Measurements from ENCODE around the gene UTP4.

UTP4 gene

DNA sequence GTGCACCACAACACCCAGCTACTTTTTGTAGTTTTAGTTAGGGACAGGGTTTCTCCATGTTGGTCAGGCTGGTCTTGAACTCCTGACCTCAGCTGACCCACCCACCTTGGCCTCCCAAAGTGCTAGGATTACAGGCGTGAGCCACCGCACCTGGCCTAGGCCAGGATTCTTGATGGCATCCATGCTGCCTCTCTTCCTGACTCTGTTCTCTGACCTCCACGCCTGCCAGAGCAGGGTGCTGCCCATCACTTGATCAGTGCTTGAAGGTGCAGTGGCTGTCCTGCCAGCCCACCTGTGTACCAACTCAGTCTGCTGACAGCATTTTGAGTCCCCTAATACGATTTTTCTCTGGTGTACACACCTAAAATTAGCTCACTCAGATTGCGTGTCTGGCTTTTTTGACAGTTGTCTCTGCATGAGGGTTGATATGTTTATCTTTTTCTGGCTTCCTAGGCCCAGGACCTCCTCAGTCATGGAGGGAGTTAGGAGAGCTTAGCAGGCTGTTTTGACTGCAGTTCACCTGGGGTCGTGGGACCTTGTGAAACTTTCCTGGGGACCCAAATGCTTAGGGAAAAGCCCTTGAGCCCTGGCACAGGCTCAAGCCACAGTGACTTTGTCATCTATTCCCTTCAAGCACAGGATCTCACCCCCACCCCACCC, 21.1 kb upstream of the UTP4 start:
- H4K8ac ChIP-seq (ENCODE audit: low read depth, low read length), result no peak overlapping the region
- no peaks in the 10 kb centered on the region for H3K27me3 ChIP-seq (ENCODE audit: control insufficient read depth in 3 of 3, insufficient read depth in 3 of 3, low read depth in 1 of 3, low read length in 3 of 3)

DNA sequence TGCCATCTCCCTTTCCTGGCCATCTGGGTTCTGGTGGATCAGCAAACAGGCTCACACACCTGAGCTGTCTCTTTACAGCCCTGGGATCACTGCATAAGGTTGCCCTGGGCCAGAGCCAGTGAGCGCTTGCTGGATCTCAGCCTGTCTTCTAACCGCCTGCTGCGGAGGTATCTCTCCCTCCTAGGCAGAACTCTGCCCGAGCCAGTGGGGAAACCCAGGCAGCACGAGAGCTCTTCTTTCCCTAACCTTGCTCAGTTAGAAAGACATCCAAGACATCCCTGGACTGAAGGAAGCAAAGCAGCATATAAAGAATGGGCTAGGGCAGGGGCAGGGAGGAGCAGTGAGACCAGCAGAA, 20.6 kb upstream of the UTP4 start:
- Histone ChIP-seq H3K9me3 (replicated peaks in 1 of 2; ENCODE audit: control insufficient read depth in 2 of 2, insufficient read depth in 1 of 2, low read depth in 1 of 2, low read length in 2 of 2) (no peaks in the 10 kb centered on the region), H3K27ac (replicated peaks; ENCODE audit: low read length) (no peak overlapping the region), H2BK12ac (ENCODE audit: low read length) (no peak overlapping the region), H2BK5ac (ENCODE audit: low read length) (no peak overlapping the region), H2AK5ac (ENCODE audit: low read depth, low read length) (no peak overlapping the region), H3K18ac (ENCODE audit: low read length) (no peak overlapping the region), H3K27me3 (ENCODE audit: control insufficient read depth in 3 of 3, insufficient read depth in 3 of 3, low read depth in 1 of 3, low read length in 3 of 3) (no peaks in the 10 kb centered on the region), H3K4me1 (ENCODE audit: control insufficient read depth in 2 of 2, insufficient read depth in 1 of 2, low read depth in 1 of 2, low read length in 2 of 2) (peaks cover 10 to 15% of the 10 kb centered on the region in 2 donors), H2BK15ac (ENCODE audit: low read length) (no peak overlapping the region), H3K4me2 (ENCODE audit: insufficient read depth, low read length, poor library complexity, severe bottlenecking) (no peak overlapping the region), H3K36me3 (replicated peaks in 1 of 2; ENCODE audit: control insufficient read depth in 2 of 2, insufficient read depth in 2 of 2, low read length in 2 of 2) (peaks cover 51 to 69% of the 10 kb centered on the region in 2 donors), H4K91ac (ENCODE audit: low read depth, low read length, poor library complexity) (no peak overlapping the region), H3K23ac (ENCODE audit: low read depth, low read length, poor library complexity) (no peak overlapping the region), H4K8ac (ENCODE audit: low read depth, low read length) (no peak overlapping the region), H3K4me3 (ENCODE audit: low read length in 2 of 2) (no peak overlapping the region), H3K4ac (ENCODE audit: low read length) (no peak overlapping the region), H3K9ac (ENCODE audit: low read depth, low read length, poor library complexity) (no peak overlapping the region), H2BK120ac (ENCODE audit: low read depth, low read length) (no peak overlapping the region), H3K79me1 (ENCODE audit: low read depth, low read length) (peaks cover 16% of the 10 kb centered on the region), H3K14ac (ENCODE audit: low read length) (no peak overlapping the region), H2AFZ (ENCODE audit: low read length) (no peak overlapping the region)
- no CpG with 5 or more reads among the region's 5 CpGs for WGBS, 2 donors (ENCODE audit: extremely low coverage in 2 of 2, insufficient read length in 2 of 2, insufficient replicate concordance in 1 of 2)
- DNase-seq (ENCODE audit: low spot score), result no peak

More for the DNA sequence above, 21.1 kb upstream of the UTP4 start:
- no peak overlapping the region for H4K91ac ChIP-seq (ENCODE audit: low read depth, low read length, poor library complexity)
- peaks cover 49 to 64% of the 10 kb centered on the region in 2 donors for H3K36me3 ChIP-seq (replicated peaks in 1 of 2; ENCODE audit: control insufficient read depth in 2 of 2, insufficient read depth in 2 of 2, low read length in 2 of 2)
- no peak overlapping the region for H3K23ac ChIP-seq (ENCODE audit: low read depth, low read length, poor library complexity)
- WGBS, 2 donors (ENCODE audit: extremely low coverage in 2 of 2, insufficient read length in 2 of 2, insufficient replicate concordance in 1 of 2), result no CpG with 5 or more reads among the region's 6 CpGs
- H3K9ac ChIP-seq (ENCODE audit: low read depth, low read length, poor library complexity), result peak overlapping the region; percentile 3
- no peak overlapping the region for H2BK5ac ChIP-seq (ENCODE audit: low read length)
- H3K4me2 ChIP-seq (ENCODE audit: insufficient read depth, low read length, poor library complexity, severe bottlenecking), result no peak overlapping the region
- DNase-seq (ENCODE audit: low spot score), result no peak
- no peak overlapping the region for H2BK12ac ChIP-seq (ENCODE audit: low read length)
- no peaks in the 10 kb centered on the region for H3K9me3 ChIP-seq (replicated peaks in 1 of 2; ENCODE audit: control insufficient read depth in 2 of 2, insufficient read depth in 1 of 2, low read depth in 1 of 2, low read length in 2 of 2)
- no peak overlapping the region for H3K18ac ChIP-seq (ENCODE audit: low read length)
- H3K14ac ChIP-seq (ENCODE audit: low read length), result no peak overlapping the region
- H3K4ac ChIP-seq (ENCODE audit: low read length), result no peak overlapping the region
- H2AK5ac ChIP-seq (ENCODE audit: low read depth, low read length), result no peak overlapping the region
- H3K79me1 ChIP-seq (ENCODE audit: low read depth, low read length), result peaks cover 19% of the 10 kb centered on the region
- H2BK120ac ChIP-seq (ENCODE audit: low read depth, low read length), result no peak overlapping the region
- no peak overlapping the region for H3K27ac ChIP-seq (replicated peaks; ENCODE audit: low read length)
- no peak overlapping the region for H3K4me3 ChIP-seq (ENCODE audit: low read length in 2 of 2)
- H2BK15ac ChIP-seq (ENCODE audit: low read length), result no peak overlapping the region
- H3K4me1 ChIP-seq (ENCODE audit: control insufficient read depth in 2 of 2, insufficient read depth in 1 of 2, low read depth in 1 of 2, low read length in 2 of 2), result peaks cover 10 to 15% of the 10 kb centered on the region in 2 donors
- H2AFZ ChIP-seq (ENCODE audit: low read length), result no peak overlapping the region

DNA sequence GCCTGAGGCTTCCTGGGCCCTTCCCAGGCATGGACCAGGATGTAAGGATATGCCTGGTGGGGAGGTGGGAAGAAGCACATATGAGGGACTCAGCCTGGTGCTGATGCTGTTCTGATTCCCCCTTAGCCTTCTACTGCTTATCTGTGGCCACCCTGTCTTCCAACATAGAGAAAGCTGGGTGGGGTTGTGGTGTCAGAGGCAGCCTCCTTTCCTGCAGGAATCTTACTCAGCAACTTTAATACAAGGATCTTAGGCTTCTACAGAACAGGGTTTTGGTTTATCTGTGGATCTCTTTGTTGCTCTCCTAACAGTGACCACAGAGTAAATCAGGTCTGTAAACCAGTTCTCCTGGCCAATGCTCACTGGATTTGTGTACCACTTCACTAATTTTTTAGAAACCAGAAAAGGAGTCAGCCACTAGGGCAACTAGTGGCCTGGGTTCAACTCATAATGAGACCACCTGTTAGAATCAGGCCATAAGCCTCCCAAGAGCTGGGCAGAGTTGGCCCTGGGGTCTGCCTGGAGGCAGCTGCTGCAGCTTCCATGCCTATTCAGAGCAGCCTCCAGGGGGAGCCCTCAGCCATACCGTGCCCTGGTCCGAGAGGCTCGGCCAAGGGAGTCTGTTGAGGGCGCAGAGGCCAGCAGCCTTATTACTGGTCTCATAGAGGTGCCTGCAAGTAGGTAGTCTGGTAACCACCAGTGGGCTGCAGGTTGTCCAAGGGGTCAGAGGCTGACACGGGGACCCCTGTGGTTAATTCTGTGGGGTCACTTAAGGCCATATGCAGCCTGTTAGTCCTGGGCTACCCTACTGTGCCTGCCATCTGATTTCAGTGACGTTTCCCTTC, 19.9 kb upstream of the UTP4 start:
- no CpG with 5 or more reads among the region's 6 CpGs for WGBS, 2 donors (ENCODE audit: extremely low coverage in 2 of 2, insufficient read length in 2 of 2, insufficient replicate concordance in 1 of 2)
- no peaks in the 10 kb centered on the region for H3K27me3 ChIP-seq (ENCODE audit: control insufficient read depth in 3 of 3, insufficient read depth in 3 of 3, low read depth in 1 of 3, low read length in 3 of 3)
- H4K91ac ChIP-seq (ENCODE audit: low read depth, low read length, poor library complexity), result no peak overlapping the region

DNA sequence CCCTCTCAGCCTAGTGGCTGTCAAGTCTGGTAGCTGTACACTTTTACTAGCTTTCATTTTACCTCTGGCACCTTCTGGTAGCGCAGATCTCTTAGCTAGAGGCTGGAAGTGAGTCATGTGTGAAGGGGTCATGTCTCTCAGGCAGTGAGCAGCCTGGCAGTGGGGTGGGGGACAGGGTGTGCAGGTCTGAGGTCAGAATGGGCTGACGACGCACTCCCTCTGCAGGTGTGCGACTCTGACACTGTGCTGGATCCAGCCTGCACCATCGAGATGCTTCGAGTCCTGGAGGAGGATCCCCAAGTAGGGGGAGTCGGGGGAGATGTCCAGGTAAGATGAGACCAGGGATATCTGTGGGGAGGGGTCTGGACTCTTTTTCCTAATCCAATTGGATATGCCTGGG, 19.2 kb upstream of the UTP4 start:
- no peak overlapping the region for H2BK12ac ChIP-seq (ENCODE audit: low read length)
- no peak overlapping the region for H4K91ac ChIP-seq (ENCODE audit: low read depth, low read length, poor library complexity)
- no CpG with 5 or more reads among the region's 7 CpGs for WGBS, 2 donors (ENCODE audit: extremely low coverage in 2 of 2, insufficient read length in 2 of 2, insufficient replicate concordance in 1 of 2)
- no peak overlapping the region for H2BK120ac ChIP-seq (ENCODE audit: low read depth, low read length)
- H3K14ac ChIP-seq (ENCODE audit: low read length), result no peak overlapping the region
- H4K8ac ChIP-seq (ENCODE audit: low read depth, low read length), result no peak overlapping the region
- no peak overlapping the region for H2BK5ac ChIP-seq (ENCODE audit: low read length)
- H3K4me3 ChIP-seq (ENCODE audit: low read length in 2 of 2), result no peak overlapping the region
- no peak overlapping the region for H2AFZ ChIP-seq (ENCODE audit: low read length)
- H3K9me3 ChIP-seq (replicated peaks in 1 of 2; ENCODE audit: control insufficient read depth in 2 of 2, insufficient read depth in 1 of 2, low read depth in 1 of 2, low read length in 2 of 2), result peaks cover 0 to 5% of the 10 kb centered on the region in 2 donors
- H3K79me1 ChIP-seq (ENCODE audit: low read depth, low read length), result peaks cover 13% of the 10 kb centered on the region
- no peak overlapping the region for H2AK5ac ChIP-seq (ENCODE audit: low read depth, low read length)
- peaks cover 7 to 9% of the 10 kb centered on the region in 2 donors for H3K4me1 ChIP-seq (ENCODE audit: control insufficient read depth in 2 of 2, insufficient read depth in 1 of 2, low read depth in 1 of 2, low read length in 2 of 2)
- peaks cover 60 to 83% of the 10 kb centered on the region in 2 donors for H3K36me3 ChIP-seq (replicated peaks in 1 of 2; ENCODE audit: control insufficient read depth in 2 of 2, insufficient read depth in 2 of 2, low read length in 2 of 2)
- no peaks in the 10 kb centered on the region for H3K27me3 ChIP-seq (ENCODE audit: control insufficient read depth in 3 of 3, insufficient read depth in 3 of 3, low read depth in 1 of 3, low read length in 3 of 3)
- H2BK15ac ChIP-seq (ENCODE audit: low read length), result no peak overlapping the region
- H3K18ac ChIP-seq (ENCODE audit: low read length), result no peak overlapping the region
- peak overlapping the region; percentile 38 for H3K9ac ChIP-seq (ENCODE audit: low read depth, low read length, poor library complexity)
- DNase-seq (ENCODE audit: low spot score), result no peak
- H3K27ac ChIP-seq (replicated peaks; ENCODE audit: low read length), result no peak overlapping the region
- no peak overlapping the region for H3K4me2 ChIP-seq (ENCODE audit: insufficient read depth, low read length, poor library complexity, severe bottlenecking)
- H3K23ac ChIP-seq (ENCODE audit: low read depth, low read length, poor library complexity), result no peak overlapping the region
- no peak overlapping the region for H3K4ac ChIP-seq (ENCODE audit: low read length)

More for the DNA sequence above, 19.9 kb upstream of the UTP4 start:
- Histone ChIP-seq H3K4me3 (ENCODE audit: low read length in 2 of 2) (no peak overlapping the region), H3K27ac (replicated peaks; ENCODE audit: low read length) (no peak overlapping the region), H3K4ac (ENCODE audit: low read length) (no peak overlapping the region), H3K79me1 (ENCODE audit: low read depth, low read length) (peaks cover 13% of the 10 kb centered on the region), H3K23ac (ENCODE audit: low read depth, low read length, poor library complexity) (no peak overlapping the region), H2BK120ac (ENCODE audit: low read depth, low read length) (no peak overlapping the region), H3K36me3 (replicated peaks in 1 of 2; ENCODE audit: control insufficient read depth in 2 of 2, insufficient read depth in 2 of 2, low read length in 2 of 2) (peaks cover 55 to 76% of the 10 kb centered on the region in 2 donors), H4K8ac (ENCODE audit: low read depth, low read length) (no peak overlapping the region), H3K4me2 (ENCODE audit: insufficient read depth, low read length, poor library complexity, severe bottlenecking) (no peak overlapping the region), H3K4me1 (ENCODE audit: control insufficient read depth in 2 of 2, insufficient read depth in 1 of 2, low read depth in 1 of 2, low read length in 2 of 2) (peaks cover 10 to 12% of the 10 kb centered on the region in 2 donors), H2BK15ac (ENCODE audit: low read length) (no peak overlapping the region), H3K9ac (ENCODE audit: low read depth, low read length, poor library complexity) (no peak overlapping the region), H3K18ac (ENCODE audit: low read length) (no peak overlapping the region), H2BK5ac (ENCODE audit: low read length) (no peak overlapping the region), H2BK12ac (ENCODE audit: low read length) (no peak overlapping the region), H2AFZ (ENCODE audit: low read length) (no peak overlapping the region), H3K9me3 (replicated peaks in 1 of 2; ENCODE audit: control insufficient read depth in 2 of 2, insufficient read depth in 1 of 2, low read depth in 1 of 2, low read length in 2 of 2) (no peaks in the 10 kb centered on the region), H2AK5ac (ENCODE audit: low read depth, low read length) (no peak overlapping the region), H3K14ac (ENCODE audit: low read length) (no peak overlapping the region)
- peak; percentile 56 for DNase-seq (ENCODE audit: low spot score)

Measured in neuronal stem cell (in vitro differentiated cells).